ENCODE measurements around the gene LDLRAP1.

- TF ChIP-seq ZNF76 (CRISPR knock-in tag; IDR thresholded peaks at IDR 0.05; ENCODE audit: borderline replicate concordance) (no peak), ZNF217 (CRISPR knock-in tag; IDR thresholded peaks at IDR 0.05) (no peak), POLR2A (conservative IDR thresholded peaks at IDR 0.05) (no peak), RBM14 (IDR thresholded peaks at IDR 0.05; ENCODE audit: borderline replicate concordance, insufficient read depth, low read depth, low read length) (no peak)
- TF ChIP-seq, protein P1, sequence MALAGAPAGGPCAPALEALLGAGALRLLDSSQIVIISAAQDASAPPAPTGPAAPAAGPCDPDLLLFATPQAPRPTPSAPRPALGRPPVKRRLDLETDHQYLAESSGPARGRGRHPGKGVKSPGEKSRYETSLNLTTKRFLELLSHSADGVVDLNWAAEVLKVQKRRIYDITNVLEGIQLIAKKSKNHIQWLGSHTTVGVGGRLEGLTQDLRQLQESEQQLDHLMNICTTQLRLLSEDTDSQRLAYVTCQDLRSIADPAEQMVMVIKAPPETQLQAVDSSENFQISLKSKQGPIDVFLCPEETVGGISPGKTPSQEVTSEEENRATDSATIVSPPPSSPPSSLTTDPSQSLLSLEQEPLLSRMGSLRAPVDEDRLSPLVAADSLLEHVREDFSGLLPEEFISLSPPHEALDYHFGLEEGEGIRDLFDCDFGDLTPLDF (CRISPR knock-in tag; IDR thresholded peaks at IDR 0.05) = no peak
Measured at GRCh38 chr1:25504706-25505595, 38.5 kb upstream of the LDLRAP1 start.

Data from K562 (cell line).